Occipital lobe (tissue), 2 donors: ENCODE measurements around the gene AAGAB. TPM values are rescaled to one million over a fixed set of nuclear protein-coding genes. Genes with fewer than 3 reads are reported as not detected.

Experiments
- DNase-seq: peaks from one replicate; lab custom pipeline; 2025; lab: John Stamatoyannopoulos, UW
- total RNA-seq: library from RNA; depleted of rRNA; stranded (reverse); fragments of >200 nt; gene quantifications from one replicate; pipeline ENCODE4 v1.2.3, GENCODE V29; 2014

AAGAB gene
- total RNA-seq, 1 donor from 2014 or later = 29.9 TPM

DNA sequence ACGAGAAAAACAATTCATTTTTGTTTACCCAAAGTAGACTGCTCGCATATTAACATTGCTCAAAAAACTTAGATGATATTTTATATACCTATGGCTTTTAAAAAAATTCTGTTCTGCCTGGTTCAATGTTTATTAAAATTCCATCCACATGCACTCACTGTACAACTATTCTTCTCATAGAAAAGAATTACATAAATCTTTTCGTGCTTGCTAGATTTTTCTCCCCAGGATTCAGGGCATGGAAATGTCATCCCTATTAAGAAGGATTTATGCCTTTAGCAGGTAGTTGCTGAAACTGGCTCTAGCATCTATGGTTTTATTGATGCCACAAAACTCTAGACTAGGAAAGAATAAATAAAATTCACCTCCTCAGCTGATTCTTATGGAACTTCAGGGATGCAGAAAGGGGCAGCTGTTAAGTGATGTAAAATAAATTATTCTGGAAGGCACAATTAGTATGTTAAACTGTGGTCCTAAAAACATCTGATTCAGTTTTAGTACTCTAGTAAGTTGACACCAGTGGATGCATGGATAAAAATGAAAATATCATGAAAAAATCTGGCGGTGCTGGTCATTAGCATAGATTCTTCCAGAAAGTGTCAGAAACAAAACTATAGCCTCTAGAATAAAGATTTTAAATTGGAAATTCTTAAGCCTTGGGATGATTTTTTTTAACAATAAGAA is 41.6 kb downstream of the AAGAB start:
- no peak for DNase-seq

DNA sequence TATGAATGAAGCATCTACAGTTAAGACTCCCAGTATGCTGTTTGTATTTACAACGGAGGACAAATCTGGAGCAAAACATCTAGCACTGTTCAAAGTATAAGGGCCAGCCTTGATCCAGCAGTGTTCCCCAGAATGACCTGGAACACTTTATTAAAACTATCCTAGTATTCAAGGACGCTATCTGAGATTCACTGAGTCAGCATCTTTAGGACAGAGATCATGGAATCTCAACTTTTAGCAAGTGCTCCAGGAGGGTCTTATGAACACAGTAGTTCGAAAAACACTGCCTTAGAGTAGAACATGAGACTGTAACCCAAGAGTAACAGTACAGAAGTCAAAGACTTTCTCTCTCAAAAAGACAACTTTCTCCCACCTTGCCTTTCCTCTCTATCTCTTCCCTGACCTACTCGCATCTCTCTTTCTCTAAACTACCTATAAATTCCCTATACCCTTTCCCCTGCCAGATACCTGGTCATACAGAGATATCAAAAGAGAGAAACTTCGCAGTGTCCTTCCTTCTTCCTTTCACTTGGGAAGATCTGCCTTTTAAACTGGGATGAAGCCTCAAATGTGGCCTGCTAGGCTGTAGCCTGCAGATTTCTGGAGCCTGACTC is 43.8 kb downstream of the AAGAB start:
- DNase-seq = no peak

DNA sequence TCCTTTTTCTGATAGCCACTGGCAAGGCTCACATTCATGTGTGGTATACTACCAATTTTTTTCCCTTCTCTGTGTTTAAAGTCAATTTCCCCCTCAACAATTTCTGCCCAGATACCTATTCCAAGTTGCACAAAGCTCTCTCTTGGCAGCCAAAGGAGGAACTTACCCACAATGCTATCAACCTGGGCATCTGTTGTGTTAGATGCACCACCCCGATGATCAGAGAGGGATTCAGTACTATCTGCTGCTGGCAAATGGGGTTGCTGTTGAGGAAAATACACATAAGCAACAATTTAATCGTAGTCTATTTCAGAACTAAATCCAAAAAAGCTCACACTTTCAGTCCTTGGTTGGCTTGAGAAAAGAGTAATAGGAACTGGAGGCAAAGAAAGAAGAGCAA is 46.1 kb downstream of the AAGAB start:
- no peak for DNase-seq

DNA sequence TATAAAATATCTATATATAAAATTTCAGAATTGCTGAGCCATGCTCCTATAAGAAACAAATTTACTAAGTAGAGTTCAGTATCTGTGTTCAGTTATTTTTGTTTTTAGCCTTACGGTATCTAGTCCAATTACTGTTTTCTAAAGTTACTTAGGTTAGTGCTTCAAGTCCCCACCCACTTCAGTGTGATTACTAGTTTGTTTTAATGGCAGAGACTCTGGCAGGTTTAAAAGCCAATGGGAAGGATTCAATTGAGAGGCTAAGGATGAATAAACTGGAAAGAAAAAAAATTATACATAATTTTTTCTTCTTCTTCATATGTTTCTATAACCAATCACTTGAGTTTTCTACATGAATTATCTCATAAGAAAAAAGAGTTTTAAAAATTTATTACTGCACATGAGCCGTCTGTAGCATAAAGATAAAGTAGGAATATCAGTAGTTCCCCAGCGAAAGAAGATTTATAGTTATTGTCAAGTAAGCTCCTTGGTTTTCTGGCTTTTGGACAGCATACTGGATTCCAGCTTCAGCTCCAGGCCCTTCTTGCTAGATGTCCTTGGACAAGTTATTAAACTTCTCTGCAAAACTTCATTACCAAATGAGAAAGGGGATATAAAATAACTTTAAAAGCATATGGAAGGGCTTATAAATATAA is 46.8 kb downstream of the AAGAB start:
- no peak for DNase-seq

DNA sequence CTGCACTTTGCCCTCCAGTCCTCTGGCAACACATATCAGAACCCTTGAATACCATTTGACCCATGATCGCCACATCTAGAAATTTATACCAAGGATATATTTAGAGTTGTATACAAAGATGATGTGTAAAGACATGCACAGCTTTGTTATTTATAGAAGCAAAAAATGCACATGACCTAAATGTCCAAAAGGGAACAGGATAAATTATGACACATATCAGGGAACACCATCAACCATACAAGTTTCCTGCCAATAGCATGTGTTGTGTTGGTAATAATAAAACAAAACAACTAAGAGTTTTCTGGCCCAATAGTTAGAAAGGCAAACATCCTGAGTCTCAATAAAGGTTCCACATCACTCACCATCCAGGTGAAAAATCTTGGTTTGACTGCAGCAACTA is 51.5 kb downstream of the AAGAB start:
- no peak for DNase-seq

DNA sequence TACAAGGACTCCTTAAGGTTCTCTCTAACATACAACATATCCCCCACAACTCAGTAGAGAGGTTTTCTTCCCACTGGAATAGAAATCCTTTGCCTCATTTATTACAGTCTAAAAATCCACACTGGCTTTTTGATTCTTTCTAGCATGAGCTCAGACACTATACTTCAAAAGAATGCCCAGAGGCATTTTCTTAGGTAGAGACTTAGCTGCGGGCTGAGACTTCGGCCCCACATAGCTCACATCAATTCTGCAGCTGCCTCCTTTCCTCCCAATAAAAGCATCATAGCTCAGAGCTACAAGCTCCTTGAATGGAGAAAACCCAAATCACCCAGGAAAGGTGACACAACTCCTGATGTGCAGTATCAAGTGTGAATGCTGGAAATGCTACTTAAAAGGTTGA is 52.4 kb downstream of the AAGAB start:
- DNase-seq = no peak

DNA sequence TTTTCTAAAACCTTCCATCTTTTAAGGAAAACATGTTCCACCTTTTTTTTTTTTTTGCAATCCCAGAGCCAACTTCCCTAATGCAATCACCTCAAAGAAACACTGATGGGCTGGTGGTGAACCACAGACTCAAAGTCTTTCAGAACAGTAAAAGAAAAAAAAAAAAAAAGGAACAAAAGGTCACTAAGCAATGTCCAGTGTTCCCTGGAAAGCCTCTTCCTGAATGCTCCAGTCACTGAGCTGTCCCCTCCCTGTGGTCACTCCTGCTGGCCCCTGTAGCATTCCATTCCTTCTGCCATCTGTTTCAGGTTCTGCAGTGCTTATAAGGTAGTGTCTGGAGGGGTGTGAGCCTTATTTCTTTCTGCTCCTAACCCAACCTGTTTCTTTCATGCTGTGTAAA is 53.3 kb downstream of the AAGAB start:
- DNase-seq = no peak

DNA sequence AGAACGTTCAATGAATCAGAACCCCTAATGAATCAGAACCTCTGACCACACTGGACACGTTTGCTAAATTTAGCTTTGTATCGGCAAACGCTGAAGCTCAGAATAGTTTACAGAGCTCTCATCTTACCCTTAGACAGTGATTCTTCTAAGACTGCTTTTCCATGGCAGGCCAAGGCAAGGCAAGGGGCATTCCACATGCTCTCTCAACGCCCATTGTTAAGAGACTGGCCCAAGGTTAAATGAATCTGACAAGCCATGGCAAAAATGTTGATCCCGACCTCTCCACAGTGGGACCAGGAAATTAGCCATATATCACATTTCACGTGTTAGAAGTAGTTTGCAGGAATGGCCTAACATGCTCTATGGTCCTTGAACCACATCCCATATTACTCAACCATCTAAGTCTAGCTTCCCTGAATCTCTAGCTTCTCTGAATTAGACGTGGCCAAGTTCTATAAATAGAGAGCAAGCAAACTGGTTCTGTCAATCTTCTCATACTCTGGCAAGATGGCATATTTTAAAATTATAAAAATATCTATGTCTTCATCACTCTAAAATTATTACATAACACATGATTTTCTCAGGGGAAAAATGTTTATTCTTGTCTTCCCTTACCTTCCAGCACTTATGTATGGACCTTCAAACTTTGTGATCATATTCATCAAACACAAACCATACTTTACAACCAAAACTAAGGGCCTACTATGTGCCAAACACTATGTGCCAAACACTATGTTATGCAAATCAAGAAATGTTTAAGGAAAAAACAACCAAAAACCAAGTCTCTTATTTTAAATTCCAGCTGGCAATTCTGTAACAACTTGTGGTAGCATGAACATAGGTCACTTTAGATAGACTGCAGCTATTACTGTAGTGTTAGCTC is 54.3 kb downstream of the AAGAB start:
- no peak for DNase-seq

DNA sequence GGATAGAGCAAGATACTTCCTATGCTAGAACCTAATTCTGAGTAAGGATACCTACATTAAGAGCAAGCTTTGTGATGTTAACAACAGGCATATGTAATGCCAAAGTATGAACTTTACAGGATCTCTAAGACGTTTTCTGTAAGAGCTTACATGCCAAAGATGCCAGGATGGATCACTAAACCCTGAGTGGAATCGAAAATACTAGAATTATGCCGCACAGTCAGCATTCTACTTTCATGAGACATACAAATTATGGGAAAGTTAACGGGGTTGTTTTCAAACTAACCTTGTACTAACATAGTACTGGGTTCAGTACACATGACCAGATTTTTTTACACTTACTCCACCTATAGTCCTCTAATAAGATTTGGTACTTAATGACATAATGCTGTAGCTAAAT is 55.1 kb downstream of the AAGAB start:
- no peak for DNase-seq

DNA sequence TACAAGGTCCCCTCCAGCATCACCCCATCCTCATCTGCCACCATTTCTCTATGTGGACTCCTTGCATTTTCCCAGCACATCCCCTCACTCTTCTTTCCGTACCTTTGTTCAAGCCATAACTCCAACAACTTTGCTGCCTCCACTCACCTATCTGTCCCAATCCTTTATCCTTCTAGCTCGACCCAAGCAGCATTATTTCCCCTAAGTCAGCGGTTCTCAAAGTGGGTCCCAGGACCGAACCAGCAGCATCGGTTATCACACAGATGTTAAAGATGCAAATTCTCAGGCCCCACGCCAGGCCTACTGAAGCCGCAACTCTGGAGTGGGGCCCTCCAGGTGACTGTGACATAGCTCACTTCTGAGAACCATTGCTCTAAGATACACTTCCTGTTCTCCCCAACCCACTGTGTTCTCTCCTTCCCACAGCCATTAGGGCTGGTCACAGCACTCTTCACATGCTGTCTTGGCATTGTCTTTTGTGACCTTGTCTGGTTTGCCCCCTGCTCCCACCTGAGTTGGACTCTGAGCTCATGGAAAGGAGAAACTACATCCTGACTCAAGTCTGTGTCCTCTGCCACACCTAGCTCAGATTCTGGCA is 56.2 kb downstream of the AAGAB start:
- no peak for DNase-seq

DNA sequence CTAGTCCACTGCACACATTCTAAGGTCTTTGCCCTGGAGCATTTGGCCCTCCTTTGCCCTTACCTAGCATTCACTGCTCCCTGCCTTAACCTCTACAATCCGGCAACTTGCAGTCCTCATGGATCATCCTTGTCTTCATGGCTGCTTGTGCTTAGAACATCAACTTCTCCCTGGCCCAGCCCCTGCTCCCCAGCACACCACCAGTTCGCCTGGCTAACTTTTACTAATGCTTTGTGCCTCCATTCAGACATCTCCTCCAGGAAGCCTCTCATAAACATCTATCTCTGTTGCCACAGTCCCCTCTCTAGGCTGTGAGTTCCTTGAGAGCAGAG is 57.1 kb downstream of the AAGAB start:
- DNase-seq = no peak

DNA sequence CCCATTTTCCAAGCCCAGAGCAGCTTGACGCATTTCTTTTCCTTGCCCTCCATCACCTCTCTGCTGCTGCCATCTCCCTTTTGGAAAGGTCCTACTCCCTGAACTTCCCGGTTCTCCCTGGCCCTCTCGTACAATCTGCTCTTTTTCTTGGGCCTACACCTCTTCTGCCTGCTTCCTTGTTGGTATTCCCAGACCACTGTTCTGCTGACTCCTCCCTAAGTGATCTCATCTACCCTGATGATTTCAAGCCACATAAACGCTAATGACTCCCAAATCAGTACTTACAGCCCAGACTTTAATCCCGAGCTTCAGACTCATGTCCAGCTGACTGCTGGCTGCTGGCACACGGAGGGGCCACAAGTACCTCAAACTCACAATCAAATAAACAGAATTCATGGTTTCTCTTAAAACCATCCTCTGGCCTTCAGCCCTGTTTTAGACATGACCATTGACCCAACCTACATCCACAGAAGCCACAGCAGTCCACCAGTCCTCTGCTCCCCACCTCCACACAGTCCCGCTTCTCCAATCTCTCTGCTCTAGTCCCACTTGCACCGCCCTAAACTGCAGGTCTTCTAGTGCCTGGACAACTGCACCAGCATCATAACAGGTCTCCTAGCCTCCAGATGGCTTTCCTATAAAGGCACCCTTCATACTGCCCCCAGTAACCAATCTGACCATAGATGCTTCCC is 57.6 kb downstream of the AAGAB start:
- DNase-seq = no peak

DNA sequence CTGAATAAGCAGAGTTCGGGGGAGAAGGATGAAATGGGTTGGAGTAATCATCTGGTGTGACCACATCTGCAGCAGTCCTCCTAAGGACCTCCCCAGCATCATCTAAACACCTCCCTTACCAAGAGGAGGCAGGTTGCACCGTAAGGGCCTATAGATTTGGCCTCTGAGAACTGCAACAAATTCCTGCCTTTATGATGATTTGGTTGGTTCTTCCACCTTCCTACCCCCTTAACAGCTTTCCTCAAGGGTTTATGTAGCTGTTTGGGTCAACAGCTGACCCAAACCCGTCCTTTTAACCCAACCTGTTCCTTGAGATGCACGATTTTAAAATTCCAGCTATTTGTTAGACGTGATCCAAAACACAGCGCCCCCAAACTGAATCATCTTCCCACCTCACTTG is 58.2 kb downstream of the AAGAB start:
- no peak for DNase-seq

DNA sequence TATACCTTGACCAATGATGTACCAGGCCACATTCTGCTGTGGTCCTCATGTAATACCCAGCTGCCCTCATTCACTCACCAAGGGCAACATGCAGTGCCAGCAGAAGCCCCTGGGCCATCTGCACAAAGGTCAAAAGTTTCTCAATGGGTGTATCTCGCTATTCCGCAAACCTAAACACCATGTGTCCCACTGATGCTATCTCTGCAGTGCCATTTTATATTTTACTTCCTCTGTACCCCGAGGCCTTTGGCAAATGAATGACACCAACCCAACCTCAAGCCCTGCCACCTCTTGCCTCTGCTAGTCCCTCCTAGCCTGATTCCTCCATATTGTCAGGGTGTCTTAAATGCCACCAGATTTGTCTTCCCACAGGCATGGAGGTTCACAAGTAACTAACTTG is 59.2 kb downstream of the AAGAB start:
- DNase-seq = no peak

DNA sequence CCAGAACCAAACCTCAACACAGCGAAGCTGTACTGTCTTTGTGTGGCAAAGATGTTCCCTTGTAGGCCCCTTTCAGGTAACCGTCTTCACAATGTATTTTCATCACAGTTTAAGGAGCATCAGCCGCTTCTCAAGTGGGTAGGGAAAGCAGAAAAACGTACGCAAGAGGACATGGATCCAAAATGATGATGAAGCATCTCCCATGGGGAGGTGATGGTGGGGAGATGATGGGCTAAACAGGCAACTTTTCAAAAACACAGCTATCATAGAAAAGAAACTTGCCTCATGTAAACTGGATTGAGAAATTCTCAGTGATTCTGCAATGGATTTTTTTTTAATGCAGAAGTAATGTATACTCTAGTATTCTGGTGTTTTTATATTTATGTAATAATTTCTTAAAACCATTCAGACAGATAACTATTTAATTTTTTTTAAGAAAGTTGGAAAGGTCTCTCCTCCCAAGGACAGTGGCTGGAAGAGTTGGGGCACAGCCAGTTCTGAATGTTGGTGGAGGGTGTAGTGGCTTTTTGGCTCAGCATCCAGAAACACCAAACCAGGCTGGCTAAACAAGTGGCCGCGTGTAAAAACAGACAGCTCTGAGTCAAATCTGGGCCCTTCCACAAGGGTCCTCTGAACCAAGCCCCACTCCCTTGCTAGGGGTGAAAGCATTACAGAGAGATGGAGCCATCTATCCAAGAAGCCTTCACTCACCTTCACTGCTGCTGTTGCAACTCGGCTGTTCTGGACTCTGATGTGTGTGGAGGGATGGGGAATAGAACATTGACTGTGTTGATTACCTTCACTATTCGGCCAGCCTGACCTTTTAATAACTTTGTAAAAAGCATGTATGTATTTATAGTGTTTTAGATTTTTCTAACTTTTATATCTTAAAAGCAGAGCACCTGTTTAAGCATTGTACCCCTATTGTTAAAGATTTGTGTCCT is 60.0 kb downstream of the AAGAB start:
- no peak for DNase-seq

DNA sequence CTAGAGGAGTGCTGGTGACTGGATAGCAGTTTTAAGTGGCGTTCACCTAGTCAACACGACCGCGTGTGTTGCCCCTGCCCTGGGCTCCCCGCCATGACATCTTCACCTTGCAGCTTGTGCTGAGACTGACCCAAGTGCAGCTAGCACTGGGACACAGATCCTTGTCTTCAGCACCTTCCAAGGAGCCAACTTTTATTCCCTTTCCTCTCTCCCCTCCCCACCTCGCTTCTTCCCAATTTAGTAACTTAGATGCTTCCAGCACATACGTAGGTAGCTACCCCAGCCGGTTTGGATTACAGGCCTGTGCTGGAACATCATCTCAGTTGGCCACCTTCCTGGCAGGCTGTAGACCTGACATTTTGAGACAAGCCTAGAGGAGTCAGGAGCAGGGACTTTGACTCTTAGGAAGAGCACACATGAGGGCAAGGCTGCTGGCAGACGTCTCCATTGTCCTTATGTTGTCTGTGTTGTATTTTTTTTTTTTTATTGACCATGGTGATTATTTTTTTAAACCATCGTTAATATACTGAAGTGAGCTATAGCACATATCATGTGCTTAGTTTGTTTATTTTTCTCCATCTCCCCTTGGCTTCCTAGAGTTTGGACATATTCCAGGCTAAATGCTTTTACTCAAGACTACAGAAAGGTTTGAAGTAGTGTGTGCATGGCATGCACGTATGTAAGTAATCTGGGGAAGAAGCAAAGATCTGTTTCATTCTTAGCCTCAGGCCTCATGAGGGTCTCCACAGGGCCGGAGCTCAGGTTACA is 61.1 kb downstream of the AAGAB start:
- DNase-seq = no peak

DNA sequence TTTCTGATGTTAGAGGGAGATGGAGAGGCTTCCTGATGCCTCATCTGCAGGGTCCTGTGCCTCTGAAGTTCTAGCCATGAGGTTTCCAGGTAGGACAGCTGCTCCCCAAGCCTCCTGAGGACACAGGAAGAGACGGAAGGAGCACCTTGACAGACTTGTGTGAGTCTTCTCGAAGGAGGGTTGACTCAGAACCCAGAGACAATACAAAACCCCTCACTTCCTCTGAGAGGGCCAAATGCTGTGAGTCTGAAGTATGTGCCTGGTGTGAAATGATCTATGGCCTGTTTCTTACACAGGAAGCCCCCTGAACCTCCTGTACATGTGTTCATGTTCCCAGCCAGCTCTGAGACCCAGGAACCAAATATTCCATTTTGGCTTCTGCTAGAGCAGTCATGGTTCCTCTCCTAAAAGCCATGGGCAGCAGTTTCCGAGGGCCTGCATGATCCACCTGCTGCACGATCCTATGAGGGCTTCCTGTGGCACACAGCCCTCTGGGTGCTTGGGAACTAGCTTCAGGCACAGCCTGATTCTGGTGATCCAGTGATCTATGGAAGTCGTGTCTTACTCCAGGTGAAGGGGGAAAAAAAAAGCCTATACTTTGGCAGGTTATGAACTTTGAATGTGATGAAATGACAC is 62.2 kb downstream of the AAGAB start:
- DNase-seq = no peak

DNA sequence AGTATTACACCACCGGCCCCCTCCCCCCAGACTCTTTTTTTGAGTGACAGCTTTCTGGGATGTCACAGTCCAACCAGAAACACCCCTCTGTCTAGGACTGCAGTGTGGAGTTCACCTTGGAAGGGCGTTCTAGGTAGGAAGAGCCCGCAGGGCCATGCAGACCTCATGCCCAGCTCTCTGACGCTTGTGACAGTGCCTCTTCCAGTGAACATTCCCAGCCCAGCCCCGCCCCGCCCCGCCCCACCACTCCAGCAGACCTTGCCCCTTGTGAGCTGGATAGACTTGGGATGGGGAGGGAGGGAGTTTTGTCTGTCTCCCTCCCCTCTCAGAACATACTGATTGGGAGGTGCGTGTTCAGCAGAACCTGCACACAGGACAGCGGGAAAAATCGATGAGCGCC is 63.6 kb downstream of the AAGAB start:
- no peak for DNase-seq

DNA sequence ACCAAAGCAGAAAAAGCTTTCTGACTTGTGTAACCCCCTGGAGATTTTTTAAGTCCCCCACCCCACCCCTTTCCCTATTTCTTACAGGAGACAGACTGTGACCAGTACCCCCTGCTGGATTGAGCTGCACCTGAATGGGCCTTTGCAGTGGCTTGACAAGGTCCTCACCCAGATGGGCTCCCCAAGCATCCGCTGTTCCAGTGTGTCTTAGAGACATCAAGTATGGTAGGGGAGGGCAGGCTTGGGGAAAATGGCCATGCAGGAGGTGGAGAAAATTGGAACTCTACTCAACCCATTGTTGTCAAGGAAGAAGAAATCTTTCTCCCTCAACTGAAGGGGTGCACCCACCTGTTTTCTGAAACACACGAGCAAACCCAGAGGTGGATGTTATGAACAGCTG is 64.1 kb downstream of the AAGAB start:
- no peak for DNase-seq
